Astrocyte (in vitro differentiated cells and primary cell): Measurements from ENCODE around the gene MAPK10. TPM values are rescaled to one million over a fixed set of nuclear protein-coding genes. Genes with fewer than 3 reads are reported as not detected.
A peak's percentile ranks its signal among the peaks of the same experiment; 100 is the strongest.
"Not testable (repeated sequence)": the region's sequence is repeated elsewhere in the genome, so short reads cannot be mapped to it uniquely, and the experiment has no call there.

Source experiments
- DNase-seq: peaks from one replicate; pipeline ENCODE4 v3.0.0-alpha.2; 2010; ENCODE audit warnings: low read depth
- FAIRE-seq: peaks from 2 replicates; lab custom pipeline; 2011; peaks lifted over from hg19 to GRCh38; lab: Jason Lieb, UNC
- H2AFZ ChIP-seq: 2 replicates; pipeline ENCODE4 v1.6.0; 2012; ENCODE audit warnings: low read depth, low read length, inconsistent platforms
- H3K27ac ChIP-seq: 2 replicates; pipeline ENCODE4 v1.5.1; 2011; ENCODE audit warnings: low read depth, low read length, inconsistent platforms
- H3K27me3 ChIP-seq: 2 replicates; pipeline ENCODE4 v1.6.0; 2011; ENCODE audit warnings: low read length, inconsistent platforms; ENCODE audit not compliant: insufficient read depth
- H3K36me3 ChIP-seq: 2 replicates; pipeline ENCODE4 v1.5.1; 2011; ENCODE audit warnings: low read length, inconsistent platforms; ENCODE audit not compliant: insufficient read depth
- H3K4me1 ChIP-seq: 2 replicates; pipeline ENCODE4 v1.5.1; 2011; ENCODE audit warnings: low read length, inconsistent platforms; ENCODE audit not compliant: insufficient read depth
- H3K4me2 ChIP-seq: 2 replicates; pipeline ENCODE4 v1.6.0; 2012; ENCODE audit warnings: low read length, inconsistent platforms
- H3K4me3 ChIP-seq: 2 replicates; pipeline ENCODE4 v1.5.1; 2011; ENCODE audit warnings: low read depth, mild to moderate bottlenecking, low read length, inconsistent platforms; ENCODE audit not compliant: insufficient read depth
- H3K79me2 ChIP-seq: 2 replicates; pipeline ENCODE4 v1.6.0; 2012; ENCODE audit warnings: mild to moderate bottlenecking, low read length, inconsistent platforms; ENCODE audit not compliant: insufficient read depth
- H3K9ac ChIP-seq: 2 replicates; pipeline ENCODE4 v1.6.0; 2012; ENCODE audit warnings: mild to moderate bottlenecking, low read length, inconsistent platforms
- H3K9me3 ChIP-seq: 2 replicates; pipeline ENCODE4 v1.5.1; 2012; ENCODE audit warnings: low read depth, mild to moderate bottlenecking, low read length, inconsistent platforms; ENCODE audit not compliant: insufficient read depth
- H4K20me1 ChIP-seq: 2 replicates; pipeline ENCODE4 v1.6.0; 2012; ENCODE audit warnings: low read length, inconsistent platforms; ENCODE audit not compliant: insufficient read depth
- H3K27ac Mint-ChIP-seq: one replicate; pipeline ENCODE4 v1.8.0; 2021; ENCODE audit warnings: mild to moderate bottlenecking, mixed read lengths; ENCODE audit not compliant: unreplicated experiment
- H3K27me3 Mint-ChIP-seq: one replicate; pipeline ENCODE4 v1.8.0; 2021; ENCODE audit warnings: low read depth, mixed read lengths; ENCODE audit not compliant: unreplicated experiment
- H3K36me3 Mint-ChIP-seq: one replicate; pipeline ENCODE4 v1.8.0; 2021; ENCODE audit warnings: low read depth, mixed read lengths; ENCODE audit not compliant: unreplicated experiment
- H3K4me1 Mint-ChIP-seq: one replicate; pipeline ENCODE4 v1.8.0; 2021; ENCODE audit warnings: low read depth, mixed read lengths; ENCODE audit not compliant: unreplicated experiment
- H3K4me3 Mint-ChIP-seq: one replicate; pipeline ENCODE4 v1.8.0; 2021; ENCODE audit warnings: mild to moderate bottlenecking, moderate library complexity, mixed read lengths; ENCODE audit not compliant: unreplicated experiment
- H3K9me3 Mint-ChIP-seq: one replicate; pipeline ENCODE4 v1.8.0; 2021; ENCODE audit warnings: mild to moderate bottlenecking, mixed read lengths; ENCODE audit not compliant: unreplicated experiment
- CTCF ChIP-seq: IDR thresholded peaks from 2 replicates; pipeline ENCODE4 v1.5.1; 2011; ENCODE audit warnings: low read depth, mild to moderate bottlenecking, inconsistent platforms, low read length, moderate library complexity; ENCODE audit not compliant: insufficient read depth
- EZH2 ChIP-seq: IDR thresholded peaks from 2 replicates; pipeline ENCODE4 v1.6.1; 2012; ENCODE audit warnings: mild to moderate bottlenecking, low read length, inconsistent platforms; ENCODE audit not compliant: insufficient read depth
- total RNA-seq: library from RNA; stranded (reverse); gene quantifications from 2 replicates; pipeline ENCODE4 v1.2.1, GENCODE V29; 2021

The MAPK10 gene
- total RNA-seq, 1 donor from 2014 or later = 7.5 TPM

- Histone ChIP-seq H3K36me3 (no peaks in the 10 kb centered on the region), H3K27me3 (no peaks in the 10 kb centered on the region), H3K27ac (no peak overlapping the region), H3K79me2 (no peaks in the 10 kb centered on the region), H3K9ac (no peak overlapping the region), H2AFZ (no peak overlapping the region), H3K4me1 (no peaks in the 10 kb centered on the region), H3K4me3 (no peak overlapping the region), H4K20me1 (no peaks in the 10 kb centered on the region), H3K9me3 (no peaks in the 10 kb centered on the region), H3K4me2 (no peak overlapping the region)
- Mint-ChIP-seq H3K4me1 (no peaks in the 10 kb centered on the region), H3K4me3 (no peak overlapping the region), H3K36me3 (no peaks in the 10 kb centered on the region), H3K27ac (no peak overlapping the region), H3K9me3 (peaks cover 4% of the 10 kb centered on the region), H3K27me3 (no peaks in the 10 kb centered on the region)
- DNase-seq (no peak), FAIRE-seq (no peak)
- no peak for TF ChIP-seq EZH2
- no peak for TF ChIP-seq CTCF
Observed at GRCh38 chr4:86174506-86174905, 185.3 kb downstream of the MAPK10 start.

- not testable (repeated sequence) for H3K4me3 ChIP-seq, H3K4me2 ChIP-seq, H3K4me1 Mint-ChIP-seq, DNase-seq, H2AFZ ChIP-seq, H3K9ac ChIP-seq, H3K27ac ChIP-seq, H3K36me3 ChIP-seq, H3K27me3 ChIP-seq, H3K4me1 ChIP-seq, H3K79me2 ChIP-seq, H3K9me3 Mint-ChIP-seq, FAIRE-seq, H3K27ac Mint-ChIP-seq, H3K4me3 Mint-ChIP-seq, H3K27me3 Mint-ChIP-seq, H3K36me3 Mint-ChIP-seq, H4K20me1 ChIP-seq, H3K9me3 ChIP-seq
Observed at GRCh38 chr4:86168335-86168734, 191.5 kb downstream of the MAPK10 start.

- no peak overlapping the region for H3K4me3 ChIP-seq
- no peak overlapping the region for H2AFZ ChIP-seq
- H3K27ac ChIP-seq = no peak overlapping the region
- H3K9me3 ChIP-seq = no peaks in the 10 kb centered on the region
- DNase-seq (peak; percentile 67), FAIRE-seq (no peak)
- no peak overlapping the region for H3K9ac ChIP-seq
- TF ChIP-seq CTCF = no peak
- no peak for TF ChIP-seq EZH2
- Mint-ChIP-seq H3K4me3 (no peak overlapping the region), H3K27ac (peak overlapping the region; percentile 89), H3K36me3 (no peaks in the 10 kb centered on the region), H3K9me3 (no peaks in the 10 kb centered on the region), H3K4me1 (peaks cover 11% of the 10 kb centered on the region), H3K27me3 (no peaks in the 10 kb centered on the region)
- no peaks in the 10 kb centered on the region for H3K4me1 ChIP-seq
- H3K4me2 ChIP-seq = no peak overlapping the region
- H3K27me3 ChIP-seq = no peaks in the 10 kb centered on the region
- H3K36me3 ChIP-seq = no peaks in the 10 kb centered on the region
- no peaks in the 10 kb centered on the region for H3K79me2 ChIP-seq
- no peaks in the 10 kb centered on the region for H4K20me1 ChIP-seq
Observed at GRCh38 chr4:86160426-86160825, 199.4 kb downstream of the MAPK10 start.
